Stimulated activated naive CD8-positive, alpha-beta T cell treated with anti-CD3 and anti-CD28 coated beads, Interleukin-15, Interleukin-2, amounts not matched to agents 100 ng/mL and 50 ng/mL, for 24 hours (primary cell): ENCODE measurements around the gene TMEM181.
"Not testable (repeated sequence)": the region's sequence is repeated elsewhere in the genome, so short reads cannot be mapped to it uniquely, and the experiment has no call there.

Source experiments
- H3K27ac Mint-ChIP-seq: one replicate; pipeline ENCODE4 v1.8.0; 2021; ENCODE audit warnings: mild to moderate bottlenecking, mixed read lengths
- H3K27me3 Mint-ChIP-seq: one replicate; pipeline ENCODE4 v1.8.0; 2021; ENCODE audit warnings: mixed read lengths
- H3K36me3 Mint-ChIP-seq: one replicate; pipeline ENCODE4 v1.8.0; 2021; ENCODE audit warnings: low read depth, mixed read lengths
- H3K4me1 Mint-ChIP-seq: one replicate; pipeline ENCODE4 v1.8.0; 2021; ENCODE audit warnings: low read depth, mixed read lengths
- H3K4me3 Mint-ChIP-seq: one replicate; pipeline ENCODE4 v1.8.0; 2021; ENCODE audit warnings: mild to moderate bottlenecking, mixed read lengths
- H3K9me3 Mint-ChIP-seq: one replicate; pipeline ENCODE4 v1.8.0; 2021; ENCODE audit warnings: mixed read lengths

Gene TMEM181

GRCh38 chr6:158609455-158610155 is 49.7 kb downstream of the TMEM181 start:
- Mint-ChIP-seq H3K4me3 (no peak overlapping the region), H3K27me3 (no peaks in the 10 kb centered on the region), H3K4me1 (no peaks in the 10 kb centered on the region), H3K36me3 (peaks cover 75% of the 10 kb centered on the region), H3K27ac (no peak overlapping the region), H3K9me3 (no peaks in the 10 kb centered on the region)

GRCh38 chr6:158610319-158610968 is 50.6 kb downstream of the TMEM181 start:
- Mint-ChIP-seq H3K4me1 (no peaks in the 10 kb centered on the region), H3K36me3 (peaks cover 77% of the 10 kb centered on the region)

GRCh38 chr6:158611039-158611438 is 51.1 kb downstream of the TMEM181 start:
- H3K4me3 Mint-ChIP-seq, result no peak overlapping the region
- H3K27ac Mint-ChIP-seq, result no peak overlapping the region
- no peaks in the 10 kb centered on the region for H3K9me3 Mint-ChIP-seq
- H3K36me3 Mint-ChIP-seq, result peaks cover 77% of the 10 kb centered on the region
- no peaks in the 10 kb centered on the region for H3K4me1 Mint-ChIP-seq
- no peaks in the 10 kb centered on the region for H3K27me3 Mint-ChIP-seq

More at GRCh38 chr6:158610319-158610968, 50.6 kb downstream of the TMEM181 start:
- Mint-ChIP-seq H3K27me3 (no peaks in the 10 kb centered on the region), H3K27ac (no peak overlapping the region), H3K9me3 (no peaks in the 10 kb centered on the region), H3K4me3 (no peak overlapping the region)

- peaks cover 82% of the 10 kb centered on the region for H3K36me3 Mint-ChIP-seq
- H3K27me3 Mint-ChIP-seq, result no peaks in the 10 kb centered on the region
- no peaks in the 10 kb centered on the region for H3K9me3 Mint-ChIP-seq
- no peaks in the 10 kb centered on the region for H3K4me1 Mint-ChIP-seq
- H3K27ac Mint-ChIP-seq, result no peak overlapping the region
- no peak overlapping the region for H3K4me3 Mint-ChIP-seq
Measured at GRCh38 chr6:158611541-158612370, 51.9 kb downstream of the TMEM181 start.

- not testable (repeated sequence) for H3K4me1 Mint-ChIP-seq, H3K9me3 Mint-ChIP-seq, H3K27me3 Mint-ChIP-seq, H3K4me3 Mint-ChIP-seq, H3K27ac Mint-ChIP-seq
- H3K36me3 Mint-ChIP-seq, result peaks cover 90% of the 10 kb centered on the region
Measured at GRCh38 chr6:158614606-158615005, 54.7 kb downstream of the TMEM181 start.

- not testable (repeated sequence) for H3K4me3 Mint-ChIP-seq, H3K9me3 Mint-ChIP-seq, H3K27ac Mint-ChIP-seq, H3K4me1 Mint-ChIP-seq, H3K27me3 Mint-ChIP-seq
- peaks cover 74% of the 10 kb centered on the region for H3K36me3 Mint-ChIP-seq
Measured at GRCh38 chr6:158618289-158618688, 58.4 kb downstream of the TMEM181 start.

GRCh38 chr6:158619922-158620801 is 60.3 kb downstream of the TMEM181 start:
- H3K4me1 Mint-ChIP-seq, result no peaks in the 10 kb centered on the region
- peak overlapping the region; percentile 73 for H3K27ac Mint-ChIP-seq
- H3K4me3 Mint-ChIP-seq, result no peak overlapping the region
- no peaks in the 10 kb centered on the region for H3K9me3 Mint-ChIP-seq
- H3K27me3 Mint-ChIP-seq, result no peaks in the 10 kb centered on the region
- H3K36me3 Mint-ChIP-seq, result peaks cover 72% of the 10 kb centered on the region

GRCh38 chr6:158620963-158621693 is 61.2 kb downstream of the TMEM181 start:
- Mint-ChIP-seq H3K4me3 (no peak overlapping the region), H3K4me1 (no peaks in the 10 kb centered on the region), H3K36me3 (peaks cover 70% of the 10 kb centered on the region), H3K27ac (no peak overlapping the region), H3K27me3 (no peaks in the 10 kb centered on the region), H3K9me3 (no peaks in the 10 kb centered on the region)

- H3K4me3 Mint-ChIP-seq, result no peak overlapping the region
Measured at GRCh38 chr6:158621694-158622544, 62.0 kb downstream of the TMEM181 start.

GRCh38 chr6:158622545-158623190 is 62.8 kb downstream of the TMEM181 start:
- H3K4me3 Mint-ChIP-seq, result no peak overlapping the region
- H3K9me3 Mint-ChIP-seq, result no peaks in the 10 kb centered on the region
- H3K27ac Mint-ChIP-seq, result peak overlapping the region; percentile 26
- peaks cover 69% of the 10 kb centered on the region for H3K36me3 Mint-ChIP-seq
- H3K4me1 Mint-ChIP-seq, result no peaks in the 10 kb centered on the region
- no peaks in the 10 kb centered on the region for H3K27me3 Mint-ChIP-seq

More at GRCh38 chr6:158621694-158622544, 62.0 kb downstream of the TMEM181 start:
- no peaks in the 10 kb centered on the region for H3K9me3 Mint-ChIP-seq
- peaks cover 70% of the 10 kb centered on the region for H3K36me3 Mint-ChIP-seq
- no peak overlapping the region for H3K27ac Mint-ChIP-seq
- H3K4me1 Mint-ChIP-seq, result no peaks in the 10 kb centered on the region
- no peaks in the 10 kb centered on the region for H3K27me3 Mint-ChIP-seq

- Mint-ChIP-seq H3K4me1 (no peaks in the 10 kb centered on the region), H3K27ac (no peak overlapping the region), H3K36me3 (peaks cover 73% of the 10 kb centered on the region), H3K9me3 (no peaks in the 10 kb centered on the region), H3K4me3 (no peak overlapping the region), H3K27me3 (no peaks in the 10 kb centered on the region)
Measured at GRCh38 chr6:158624684-158625682, 65.1 kb downstream of the TMEM181 start.

- H3K9me3 Mint-ChIP-seq, result no peaks in the 10 kb centered on the region
- peak overlapping the region; percentile 10 for H3K27ac Mint-ChIP-seq
- H3K4me1 Mint-ChIP-seq, result no peaks in the 10 kb centered on the region
- H3K27me3 Mint-ChIP-seq, result no peaks in the 10 kb centered on the region
- peaks cover 68% of the 10 kb centered on the region for H3K36me3 Mint-ChIP-seq
- no peak overlapping the region for H3K4me3 Mint-ChIP-seq
Measured at GRCh38 chr6:158625881-158626305, 66.0 kb downstream of the TMEM181 start.
